GM19025 (cell line): ENCODE measurements around the gene ZNF616.
"Not testable (repeated sequence)": the region's sequence is repeated elsewhere in the genome, so short reads cannot be mapped to it uniquely, and the experiment has no call there.

Source experiments
- ATAC-seq: cut with Tn5 transposase; IDR thresholded peaks from one replicate; pipeline ENCODE4 v1.9.1; 2021; ENCODE audit warnings: mild to moderate bottlenecking, low read depth, moderate library complexity; ENCODE audit not compliant: unreplicated experiment

ZNF616 gene

DNA sequence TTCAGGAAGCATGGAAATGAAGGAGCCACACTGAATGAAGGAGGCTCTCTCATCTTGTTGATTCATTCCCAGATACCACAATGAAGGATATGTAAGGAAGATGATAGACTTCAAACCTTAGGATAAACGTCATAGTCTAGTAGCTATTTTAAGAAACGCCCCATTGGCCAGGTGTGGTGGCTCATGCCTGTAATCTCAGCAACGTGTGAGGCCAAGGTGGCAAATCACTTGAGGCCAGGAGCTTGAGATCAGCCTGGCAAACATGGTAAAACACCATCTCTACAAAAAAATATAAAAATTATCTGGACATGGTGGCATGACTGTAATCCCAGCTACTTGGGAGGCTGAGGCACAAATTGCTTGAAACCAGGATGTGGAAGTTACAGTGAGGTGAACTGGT lies 27.1 kb downstream of the ZNF616 start:
- ATAC-seq, result no peak

DNA sequence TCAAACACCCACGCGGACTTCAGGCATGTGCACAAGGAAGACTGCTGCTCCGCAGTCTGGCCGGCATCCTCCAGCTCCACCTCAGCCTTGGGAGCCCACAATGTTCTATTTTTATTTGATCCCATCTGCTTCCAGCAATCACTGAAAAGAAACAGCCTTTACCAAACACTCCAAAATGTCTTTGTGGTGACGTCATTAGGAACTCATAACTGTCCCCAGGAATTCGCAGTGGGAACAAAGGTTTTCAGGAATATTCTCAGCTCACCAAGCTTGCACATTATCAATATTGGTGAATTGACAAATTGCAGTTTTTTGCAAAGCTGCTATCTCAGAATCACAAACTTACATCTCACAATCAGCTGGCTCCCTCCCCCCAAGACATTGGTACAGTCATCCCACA lies 29.0 kb downstream of the ZNF616 start:
- ATAC-seq, result no peak

DNA sequence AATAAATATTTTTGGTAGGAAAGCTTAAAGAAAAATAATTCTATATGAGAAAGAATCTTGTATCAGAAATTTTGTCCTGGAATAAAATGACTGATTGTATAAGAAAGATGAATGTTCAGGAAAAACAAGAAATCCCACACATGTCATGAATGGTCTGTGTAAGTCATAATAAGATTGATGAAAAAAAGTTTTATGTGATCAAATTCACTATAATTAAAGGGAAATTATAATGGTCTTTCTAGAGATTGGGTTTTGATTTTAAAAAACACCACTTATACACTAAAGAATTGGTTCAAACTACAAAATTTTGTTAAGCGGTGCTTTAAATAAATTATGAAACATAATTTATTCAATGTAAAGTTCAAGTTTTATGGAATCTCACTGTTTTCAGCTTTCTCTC lies 37.0 kb downstream of the ZNF616 start:
- ATAC-seq, result no peak

DNA sequence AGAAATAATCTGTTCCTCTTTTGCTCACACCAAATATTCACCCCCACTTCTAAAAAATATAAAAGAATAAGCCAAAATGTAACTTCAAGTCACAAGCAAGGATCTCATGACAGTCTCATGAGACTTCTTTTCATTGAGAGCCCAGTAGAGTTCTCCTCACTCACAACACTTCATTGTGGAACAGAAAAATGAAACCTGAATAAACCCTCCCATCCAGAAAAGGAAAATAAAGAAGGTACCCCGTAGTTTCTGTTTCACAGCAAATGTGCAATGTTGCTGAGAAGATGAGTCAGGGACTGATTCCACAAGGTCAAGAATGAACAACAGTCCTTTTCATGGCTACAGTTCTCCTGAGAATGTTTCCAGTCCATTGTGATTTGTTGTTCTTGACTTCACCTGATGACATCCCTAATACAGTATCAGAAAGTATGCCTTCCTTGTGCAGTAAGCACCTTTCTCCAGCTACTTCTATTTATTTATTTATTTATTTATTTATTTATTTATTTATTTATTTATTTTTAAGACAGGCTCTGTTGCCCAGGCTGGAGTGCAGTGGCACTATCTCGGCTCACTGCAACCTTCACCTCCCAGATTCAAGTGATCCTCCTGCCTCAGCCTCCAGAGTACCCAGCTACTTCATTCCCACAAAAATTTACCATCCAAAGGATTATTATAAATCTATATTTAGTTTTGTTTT lies 37.7 kb downstream of the ZNF616 start:
- ATAC-seq, result no peak

DNA sequence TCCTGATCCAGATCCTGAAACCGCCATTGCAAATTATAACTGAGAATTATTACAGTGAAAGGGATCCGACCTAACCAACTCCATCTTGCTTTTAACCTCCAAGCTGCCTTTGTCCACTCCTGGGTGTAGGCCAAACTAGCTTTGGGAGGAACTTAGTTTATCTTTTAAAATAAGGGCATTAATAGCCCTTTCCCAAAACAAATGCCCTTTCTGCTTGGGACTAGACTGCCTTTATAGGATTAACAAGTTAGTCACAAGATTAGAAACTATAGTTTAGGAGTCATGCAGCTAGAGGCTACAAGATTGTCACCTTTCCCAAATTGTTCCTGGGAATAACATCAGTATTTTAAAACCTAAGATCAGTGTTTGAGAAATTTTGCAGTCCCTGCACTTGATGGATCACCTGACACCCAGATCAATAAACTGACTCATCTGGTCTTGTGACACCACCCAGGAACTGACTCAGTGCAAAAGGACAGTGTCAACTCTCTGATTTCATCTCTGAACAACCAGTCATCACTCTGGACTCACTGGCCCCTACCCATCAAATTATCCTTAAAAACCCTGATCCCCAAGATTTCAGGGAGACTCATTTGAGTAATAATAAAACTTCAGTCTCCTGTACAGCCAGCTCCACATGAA lies 40.1 kb downstream of the ZNF616 start:
- no peak for ATAC-seq

DNA sequence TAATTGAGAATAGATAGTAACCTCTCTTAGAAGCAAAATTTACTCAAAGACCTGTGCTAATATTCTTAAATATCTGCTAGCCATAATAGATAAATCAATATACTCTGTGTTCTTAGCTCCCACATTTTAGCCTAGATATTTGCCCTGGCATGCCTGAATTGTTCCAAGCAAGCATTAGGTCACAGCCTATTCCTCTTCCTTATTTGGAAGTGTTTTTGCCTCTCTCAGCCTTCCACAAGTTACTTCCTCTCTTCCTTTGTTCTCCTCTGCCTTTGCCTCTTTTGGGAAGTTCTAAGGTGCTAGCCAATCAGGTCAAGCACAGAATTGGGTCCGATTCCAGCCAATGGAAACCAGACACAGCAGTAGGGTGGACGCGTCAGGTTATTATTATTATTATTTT lies 43.3 kb downstream of the ZNF616 start:
- ATAC-seq, result not testable (repeated sequence)

DNA sequence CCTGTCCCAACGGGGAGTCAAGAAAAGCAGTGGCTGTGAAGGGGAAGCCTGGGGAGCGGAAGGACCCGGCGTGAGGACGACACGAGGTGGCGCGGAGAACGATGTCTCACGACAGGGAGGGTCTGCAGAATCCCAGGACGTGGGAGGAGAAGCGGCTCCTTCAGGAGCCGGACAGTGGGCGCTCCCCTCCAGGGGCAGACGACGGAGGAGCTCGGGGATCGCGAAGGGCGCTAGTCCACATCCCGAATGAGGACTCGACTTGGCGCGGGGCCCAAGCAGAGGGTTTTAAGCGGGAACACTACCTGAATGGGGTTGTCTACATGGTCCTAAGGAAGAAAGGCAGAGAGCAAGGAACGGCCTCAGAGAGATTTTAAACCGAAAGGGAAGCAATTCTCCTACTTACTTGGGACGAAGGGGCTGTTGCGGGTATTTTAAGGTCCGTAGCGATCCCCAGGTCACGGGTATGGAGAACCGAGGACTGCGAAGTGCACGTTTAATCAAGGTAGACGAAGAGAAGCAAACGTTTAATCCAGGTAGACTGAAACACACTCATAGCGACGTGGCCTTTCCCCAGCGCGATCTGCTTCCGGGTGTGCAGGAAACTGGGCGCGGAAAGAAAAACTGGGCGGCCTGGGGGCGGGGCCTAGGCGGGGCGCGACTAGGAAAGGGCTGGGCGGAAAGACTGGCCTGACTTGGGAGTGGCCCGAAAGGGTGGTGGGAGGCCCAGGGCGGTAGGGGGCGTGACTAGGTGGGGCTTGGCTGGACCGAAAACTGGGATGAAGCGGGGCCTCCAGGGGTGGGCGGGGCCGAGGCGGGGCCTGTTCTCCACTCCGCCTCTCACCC lies 44.3 kb downstream of the ZNF616 start, which contains the start of gene ZNF841:
TSS of gene ZNF841 (minus strand) at position 594 of the 843 bp plus-strand sequence. CDS start 10,964 bp downstream, outside the sequence.
- peak; percentile 91 for ATAC-seq

DNA sequence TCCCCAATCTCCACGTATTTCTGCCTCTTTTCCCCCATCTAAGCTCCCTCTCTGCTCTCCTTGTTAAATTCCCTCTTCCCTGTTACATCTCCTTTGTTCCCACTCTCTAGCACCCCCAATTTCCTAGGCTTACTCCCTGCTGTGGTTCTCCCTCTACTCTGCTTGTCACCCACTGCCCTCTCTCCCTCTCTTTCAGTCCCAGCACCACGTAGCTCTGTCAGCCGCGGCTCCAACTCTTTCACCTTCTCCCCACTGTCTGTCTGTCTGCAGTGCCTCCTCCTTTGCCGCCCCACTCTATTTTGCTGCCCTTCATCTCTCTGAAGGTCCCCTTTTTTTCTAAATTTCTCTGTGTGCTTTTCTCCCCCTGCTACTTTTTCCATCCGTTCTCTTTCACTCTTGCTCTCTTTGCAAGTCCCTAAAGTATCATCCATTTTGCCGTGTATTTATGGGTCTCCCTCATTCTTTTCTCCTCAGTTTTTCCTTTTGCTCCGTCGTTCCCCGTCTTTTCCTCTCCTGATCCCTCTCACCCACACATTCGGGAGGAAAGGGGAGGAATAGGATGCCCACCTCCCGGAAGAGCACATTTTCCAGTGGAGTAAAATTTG lies 45.1 kb downstream of the ZNF616 start:
- ATAC-seq, result no peak

DNA sequence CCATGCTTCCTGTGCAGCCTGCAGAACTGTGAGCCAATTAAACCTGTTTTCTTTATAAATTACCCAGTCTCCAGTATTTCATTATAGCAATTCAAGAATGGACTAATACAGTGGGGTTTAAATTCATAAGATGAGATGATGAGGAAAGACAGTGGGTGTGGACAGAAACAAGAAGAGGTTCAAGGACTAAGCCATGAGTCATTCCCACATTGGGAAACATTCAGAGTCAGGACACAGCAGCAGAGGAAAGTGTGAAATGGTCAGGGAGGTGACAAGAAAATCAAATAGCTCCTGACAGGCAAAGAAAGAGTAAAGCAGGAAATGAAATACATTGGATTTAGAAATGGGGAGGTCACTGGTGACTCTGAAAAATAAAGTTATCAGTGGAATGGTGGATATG lies 53.3 kb downstream of the ZNF616 start:
- ATAC-seq, result no peak

DNA sequence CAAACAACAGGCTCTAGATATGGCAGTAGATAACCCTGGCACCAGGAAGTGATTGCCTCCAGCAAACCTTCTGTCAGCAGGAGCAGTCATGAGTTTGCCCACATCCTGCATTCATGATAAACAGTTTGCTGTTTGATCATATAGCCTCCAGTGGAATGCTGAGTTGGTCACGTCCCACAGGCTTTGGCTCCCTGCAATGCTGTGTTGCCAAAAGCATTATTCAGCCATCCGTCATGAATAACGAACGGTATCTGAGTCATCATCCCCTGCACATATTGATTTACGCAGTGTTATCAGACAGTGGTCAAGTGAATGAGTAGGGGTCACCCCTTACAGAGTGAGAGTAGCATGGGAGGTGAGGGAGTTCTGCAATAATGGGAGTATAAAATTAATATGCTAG lies 69.2 kb downstream of the ZNF616 start:
- no peak for ATAC-seq

DNA sequence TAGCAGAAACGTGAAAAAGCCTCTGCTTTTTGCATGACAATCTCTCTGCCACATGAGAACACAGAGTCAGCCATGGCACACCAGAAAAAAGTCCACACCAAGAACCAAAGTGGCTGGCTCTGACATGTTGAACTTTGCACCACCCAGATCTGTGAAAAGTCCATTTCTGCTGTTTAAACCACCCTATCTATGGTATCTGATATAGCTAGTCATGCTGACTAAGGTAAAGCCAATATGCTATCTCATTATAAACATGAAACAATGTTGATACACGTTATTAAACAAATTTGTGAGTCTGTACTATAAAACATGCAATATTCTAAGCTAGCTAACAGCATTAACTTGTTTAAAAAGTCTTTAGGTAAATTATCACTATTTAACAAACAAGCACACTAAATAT lies 70.1 kb downstream of the ZNF616 start:
- no peak for ATAC-seq

DNA sequence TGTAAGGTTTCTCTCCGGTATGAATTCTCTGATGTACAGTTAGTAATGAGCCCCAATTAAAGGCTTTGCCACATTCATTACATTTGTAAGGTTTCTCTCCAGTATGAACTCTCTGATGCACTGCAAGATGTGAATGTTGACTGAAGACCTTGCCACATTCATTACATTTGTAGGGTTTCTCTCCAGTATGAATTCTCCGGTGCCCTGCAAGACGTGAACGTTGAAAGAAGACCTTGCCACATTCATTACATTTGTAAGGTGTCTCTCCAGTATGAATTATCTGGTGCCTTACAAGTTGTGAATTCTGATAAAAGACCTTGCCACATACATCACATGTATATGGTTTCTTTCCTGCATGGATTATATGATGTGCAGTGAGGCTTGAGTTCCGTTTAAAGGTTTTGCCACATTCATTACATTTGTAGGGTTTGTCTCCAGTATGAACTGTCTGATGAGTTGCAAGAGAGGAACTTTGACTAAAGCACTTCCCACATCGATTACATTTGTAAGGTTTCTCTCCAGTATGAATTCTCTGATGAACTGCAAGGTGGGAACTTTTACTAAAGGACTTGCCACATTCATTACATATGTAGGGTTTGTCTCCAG lies 73.4 kb downstream of the ZNF616 start:
- no peak for ATAC-seq

DNA sequence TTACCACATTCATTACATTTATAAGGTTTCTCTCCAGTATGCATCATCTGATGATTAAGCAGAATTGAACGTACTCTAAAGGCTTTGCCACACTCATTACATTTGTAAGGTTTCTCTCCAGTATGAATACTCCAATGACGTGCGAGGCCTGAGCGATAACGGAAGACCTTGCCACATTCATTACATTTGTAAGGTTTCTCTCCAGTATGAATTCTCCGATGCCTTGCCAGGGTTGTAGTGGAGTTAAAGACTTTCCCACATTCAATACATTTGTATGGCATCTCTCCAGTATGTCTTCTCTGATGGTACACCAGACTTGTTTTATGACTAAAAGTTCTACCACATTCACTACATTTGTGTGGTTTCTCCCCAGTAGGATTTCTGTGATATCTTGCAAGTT lies 74.3 kb downstream of the ZNF616 start:
- no peak for ATAC-seq
